GM18511 (cell line): ENCODE results near the gene LOX.

Source experiments
- ATAC-seq: cut with Tn5 transposase; IDR thresholded peaks from one replicate; pipeline ENCODE4 v1.9.1; 2021; ENCODE audit warnings: mild to moderate bottlenecking, moderate library complexity; ENCODE audit not compliant: unreplicated experiment

LOX gene

DNA sequence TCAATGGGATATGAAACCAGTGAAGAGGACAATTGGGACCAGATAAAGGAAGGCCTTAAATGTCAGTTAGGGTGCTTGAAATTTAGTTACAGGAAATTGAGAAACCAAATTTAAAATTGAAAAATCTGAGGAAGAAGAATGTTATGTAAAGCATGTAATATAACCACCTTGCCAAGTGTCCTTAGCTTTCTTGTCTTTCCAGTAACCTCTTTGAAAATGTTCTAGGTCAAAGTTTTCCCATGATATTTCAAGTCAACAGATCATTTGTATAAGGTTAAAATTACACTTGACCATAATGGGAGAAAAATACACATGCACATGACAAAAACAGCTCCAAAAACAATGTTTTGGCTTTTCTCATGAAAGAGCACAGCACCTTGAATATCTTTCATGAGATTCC lies 21.1 kb downstream of the LOX start:
- ATAC-seq: no peak

GRCh38 chr5:122054266-122054665 lies 23.8 kb downstream of the LOX start:
- ATAC-seq: no peak

DNA sequence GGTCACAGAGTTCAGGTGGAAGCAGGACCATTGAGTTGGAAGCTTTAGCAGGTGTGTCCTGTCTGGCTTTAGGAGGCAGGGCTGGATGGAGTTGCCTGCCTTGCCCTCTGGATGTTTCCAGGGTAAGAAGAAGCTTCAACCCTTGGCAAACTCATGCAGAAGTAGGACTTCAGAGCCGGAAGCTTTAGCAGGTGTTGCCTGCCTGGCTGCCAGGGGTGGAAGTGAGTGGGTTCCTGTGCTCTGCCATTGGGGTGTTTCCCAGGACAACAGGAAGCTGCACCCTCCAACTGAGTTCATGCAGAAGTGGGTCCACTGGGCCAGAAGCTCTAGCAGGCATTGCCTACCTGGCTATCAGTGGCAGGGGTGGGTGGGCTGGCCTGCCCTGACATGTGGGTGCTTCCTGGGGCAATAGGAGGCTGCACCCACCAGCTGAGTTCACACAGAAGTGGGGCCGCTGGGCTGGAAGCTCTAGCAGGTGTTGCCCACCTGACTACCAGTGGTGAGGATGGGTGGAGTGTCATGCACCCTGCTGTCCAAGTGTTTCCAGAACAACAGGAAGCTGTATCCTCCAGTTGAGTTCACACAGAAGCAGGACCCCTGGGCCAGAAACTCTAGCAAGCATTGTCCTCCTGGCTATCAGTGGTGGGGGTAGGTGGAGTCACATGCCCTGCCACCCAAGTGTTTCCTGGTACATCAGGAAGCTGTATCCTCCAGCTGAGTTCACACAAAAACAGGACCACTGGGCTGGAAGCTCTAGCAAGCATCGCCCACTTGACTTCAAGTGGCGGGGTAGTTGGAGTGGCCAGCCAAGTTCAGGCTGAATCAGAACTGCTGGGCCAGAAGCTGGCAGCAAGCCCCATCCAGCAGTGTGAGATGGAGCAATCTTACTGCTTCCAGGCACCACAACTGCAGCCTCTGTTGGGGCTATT lies 24.6 kb downstream of the LOX start:
- ATAC-seq: no peak

DNA sequence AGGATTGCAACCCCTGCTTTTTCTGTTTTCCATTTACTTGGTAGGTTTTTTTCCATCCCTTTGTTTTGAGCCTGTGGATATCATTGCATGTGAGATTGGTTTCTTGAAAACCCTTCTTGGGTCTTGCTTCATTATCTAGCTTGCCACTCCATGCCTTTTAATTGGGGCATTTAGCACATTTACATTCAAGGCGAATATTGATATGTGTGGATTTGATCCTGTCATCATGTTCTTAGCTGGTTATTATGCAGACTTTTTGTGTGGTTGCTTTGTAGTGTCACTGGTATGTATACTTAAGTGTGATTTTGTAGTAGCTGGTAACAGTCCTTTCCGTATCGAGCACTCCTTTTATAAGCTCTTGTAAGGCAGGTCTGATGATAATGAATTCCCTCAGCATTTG lies 26.5 kb downstream of the LOX start:
- ATAC-seq: no peak

DNA sequence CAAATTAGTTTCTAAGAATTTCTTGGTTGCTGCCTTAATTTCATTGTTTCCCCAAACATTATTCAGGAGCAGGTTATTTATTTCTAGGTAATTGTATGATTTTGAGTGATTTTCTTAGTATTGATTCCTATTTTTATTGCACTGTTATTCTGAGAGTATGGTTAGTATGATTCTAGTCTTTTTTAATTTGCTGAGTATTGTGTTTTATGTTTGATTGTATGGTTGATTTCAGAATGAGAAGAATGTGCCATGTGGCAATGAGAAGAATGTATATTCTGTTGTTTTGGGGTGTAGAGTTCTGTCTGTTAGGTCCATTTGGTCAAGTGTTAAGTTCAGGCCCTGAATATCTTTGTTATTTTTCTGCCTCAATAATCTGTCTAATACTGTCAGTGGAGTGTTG lies 27.1 kb downstream of the LOX start:
- ATAC-seq: no peak

DNA sequence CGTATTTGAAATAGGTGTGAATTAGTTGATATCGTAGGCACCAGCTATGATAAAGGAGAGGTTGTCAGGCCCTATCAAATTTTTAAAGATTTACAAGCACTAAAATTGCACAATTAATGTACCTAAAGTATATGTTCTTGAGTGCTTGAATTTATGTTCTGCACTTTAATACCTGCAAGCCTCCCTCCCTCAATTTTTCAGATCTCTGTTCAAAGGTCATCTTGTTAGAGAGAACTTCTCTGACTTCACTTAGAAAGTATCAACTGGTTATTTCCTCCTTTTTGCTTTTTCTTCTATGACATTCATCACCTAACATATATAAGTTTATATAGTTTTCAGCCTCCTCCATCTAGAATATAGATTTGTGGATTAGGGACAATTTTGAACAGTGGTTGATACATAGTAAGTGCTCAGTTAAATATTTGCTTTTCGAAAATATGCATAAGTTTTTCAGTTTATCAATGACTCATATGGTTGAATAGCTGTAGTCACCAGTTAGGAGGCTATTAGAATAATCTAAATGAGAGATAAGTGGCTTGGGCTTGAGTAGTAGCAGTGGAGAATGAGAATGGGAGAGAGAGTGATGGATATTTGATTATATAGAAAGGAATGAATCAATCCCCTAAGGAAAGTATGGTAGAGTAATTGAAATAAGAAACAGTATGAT lies 37.3 kb downstream of the LOX start:
- ATAC-seq: no peak

DNA sequence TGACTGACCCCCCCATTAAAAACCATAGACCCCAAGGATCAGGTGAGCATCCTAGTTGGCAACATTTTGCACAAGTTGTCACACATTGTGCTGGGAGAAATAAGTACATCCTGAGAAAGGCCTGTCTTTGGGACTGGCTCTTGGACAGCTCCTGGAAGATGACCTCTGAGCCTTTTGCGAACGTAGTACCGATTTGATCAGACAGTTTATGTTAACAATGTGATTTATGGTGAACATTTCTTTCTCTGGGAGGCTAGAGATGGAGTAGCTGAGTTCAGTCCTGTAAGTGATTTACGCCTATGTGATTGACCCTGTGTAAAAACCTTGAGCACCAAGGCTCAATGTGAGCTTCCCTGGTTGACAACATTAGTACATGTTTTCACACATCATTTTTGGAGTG lies 41.7 kb downstream of the LOX start:
- ATAC-seq: no peak

- no peak for ATAC-seq
Observed at GRCh38 chr5:122035913-122036312, 42.1 kb downstream of the LOX start.

DNA sequence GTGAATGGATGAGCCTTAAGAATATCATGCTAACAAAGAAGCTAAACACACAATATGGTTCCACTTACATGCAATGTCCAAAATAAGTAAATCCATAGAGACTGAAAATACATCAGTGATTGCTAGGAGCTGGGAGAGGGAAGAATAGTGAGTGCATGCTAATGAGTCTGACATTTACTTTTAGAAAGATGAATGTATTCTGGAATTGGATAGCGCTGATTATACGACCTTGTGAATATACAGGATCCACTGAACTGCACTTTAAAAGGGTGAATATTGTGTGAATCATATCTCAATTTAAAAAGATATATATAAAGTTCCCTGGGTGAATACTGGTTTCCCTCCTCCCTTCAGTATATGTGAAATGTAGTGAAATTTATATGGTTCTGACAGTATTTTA lies 46.2 kb downstream of the LOX start:
- no peak for ATAC-seq

DNA sequence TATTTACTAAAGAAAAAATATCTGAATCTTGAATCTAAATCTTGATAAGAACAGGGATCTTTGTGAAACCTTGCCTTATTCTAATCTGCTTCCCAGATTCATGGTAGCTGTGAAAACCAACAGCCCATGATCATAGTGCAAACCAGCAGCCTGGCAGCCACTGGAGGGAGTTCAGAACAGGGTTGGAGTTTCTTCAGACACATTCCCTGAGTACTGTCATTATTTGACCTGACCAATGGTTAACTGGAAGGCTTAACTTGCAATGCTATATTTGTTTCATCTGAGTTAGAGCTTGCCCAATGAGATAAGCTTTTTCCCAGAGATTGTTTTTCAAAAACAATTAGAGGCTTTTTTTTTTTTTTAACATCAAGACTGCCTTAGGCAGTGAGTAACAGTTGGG lies 47.8 kb downstream of the LOX start:
- ATAC-seq: no peak

- no peak for ATAC-seq
Observed at GRCh38 chr5:122029818-122030217, 48.2 kb downstream of the LOX start.

- ATAC-seq: peak; percentile 66
Observed at GRCh38 chr5:122022966-122023365, 55.1 kb downstream of the LOX start.

DNA sequence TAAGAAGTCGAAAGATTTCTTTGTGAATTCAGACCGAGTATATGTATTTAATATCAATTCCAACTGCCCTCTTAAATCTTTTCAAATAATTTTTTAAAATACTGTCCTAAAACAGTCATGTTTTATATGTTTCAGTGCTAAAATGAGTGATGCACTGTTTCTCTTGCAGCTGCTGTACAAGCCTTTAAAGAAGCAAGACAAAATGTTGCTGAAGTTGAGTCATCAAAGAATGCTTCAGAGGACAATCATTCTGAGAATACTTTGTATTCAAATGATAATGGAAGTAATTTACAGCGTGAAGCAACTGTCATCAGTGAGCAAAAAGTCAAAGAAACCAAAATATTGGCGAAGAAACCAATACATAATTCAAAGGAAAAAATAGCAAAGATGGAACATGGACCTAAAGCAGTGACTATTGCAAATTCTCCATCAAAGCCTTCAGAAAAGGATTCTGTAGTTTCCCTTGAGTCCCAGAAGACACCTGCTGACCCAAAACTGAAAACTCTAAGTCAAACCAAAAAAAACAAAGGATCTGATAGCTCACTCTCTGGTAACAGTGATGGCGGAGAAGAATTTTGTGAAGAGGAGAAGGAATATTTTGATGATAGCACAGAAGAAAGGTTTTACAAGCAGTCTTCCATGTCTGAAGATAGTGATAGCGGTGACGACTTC lies 58.0 kb downstream of the LOX start:
- no peak for ATAC-seq

GRCh38 chr5:122015471-122015870 lies 62.6 kb downstream of the LOX start:
- no peak for ATAC-seq

DNA sequence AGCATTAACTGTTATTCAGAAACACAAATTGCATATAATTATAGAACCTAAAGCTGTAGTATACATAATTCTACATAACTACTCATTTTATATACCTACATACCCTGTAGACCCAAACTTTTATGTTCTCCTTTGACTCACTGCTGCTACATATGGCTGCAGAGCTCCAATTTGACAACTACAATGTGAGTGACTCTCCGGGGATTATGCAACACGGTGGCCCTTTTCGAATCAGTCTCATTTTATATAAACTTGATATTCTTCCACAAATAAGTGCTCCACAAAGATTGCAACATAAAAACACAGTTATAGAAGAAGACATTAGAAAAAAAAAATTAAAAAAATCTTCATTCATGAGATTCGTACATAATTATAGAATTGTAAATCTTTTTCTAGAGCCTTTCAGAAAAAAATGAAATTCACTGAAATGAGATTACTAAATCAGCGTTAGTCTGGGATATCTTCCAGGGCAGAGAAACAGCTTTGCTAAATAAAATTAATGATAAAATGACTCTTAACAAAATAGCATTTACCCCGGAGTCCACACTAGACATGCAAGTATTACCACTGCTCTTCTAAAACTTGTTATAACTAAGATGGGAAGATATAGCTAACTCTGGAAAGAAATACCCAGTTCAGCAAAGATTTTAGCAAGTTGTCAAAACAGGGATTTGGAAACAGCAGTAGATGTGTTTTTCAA lies 63.7 kb downstream of the LOX start:
- no peak for ATAC-seq
